HG02623 (cell line): Measurements from ENCODE around the gene TMEM170B.

Source experiments
- ATAC-seq: cut with Tn5 transposase; IDR thresholded peaks from one replicate; pipeline ENCODE4 v1.9.1; 2021; ENCODE audit warnings: moderate library complexity; ENCODE audit not compliant: unreplicated experiment

TMEM170B gene

DNA sequence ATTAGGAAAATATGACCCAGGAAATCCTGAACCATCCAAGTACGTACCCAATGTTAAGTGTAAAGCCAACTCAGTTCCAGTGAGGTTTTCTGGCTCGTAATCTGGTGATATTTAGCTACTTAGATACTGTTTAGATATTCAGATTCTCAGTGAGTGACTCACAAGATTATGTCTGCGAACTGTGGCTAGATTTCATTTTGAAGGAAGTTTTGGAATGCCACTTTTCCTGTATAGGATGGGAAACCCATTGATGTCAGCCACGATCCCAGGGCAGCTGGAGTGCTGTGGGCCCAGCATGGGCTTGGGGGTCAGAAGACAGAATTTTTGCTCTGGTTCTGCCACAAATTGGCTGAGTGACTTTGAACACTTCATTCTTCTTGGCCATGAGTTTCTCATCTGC lies 76.3 kb downstream of the TMEM170B start:
- no peak for ATAC-seq

DNA sequence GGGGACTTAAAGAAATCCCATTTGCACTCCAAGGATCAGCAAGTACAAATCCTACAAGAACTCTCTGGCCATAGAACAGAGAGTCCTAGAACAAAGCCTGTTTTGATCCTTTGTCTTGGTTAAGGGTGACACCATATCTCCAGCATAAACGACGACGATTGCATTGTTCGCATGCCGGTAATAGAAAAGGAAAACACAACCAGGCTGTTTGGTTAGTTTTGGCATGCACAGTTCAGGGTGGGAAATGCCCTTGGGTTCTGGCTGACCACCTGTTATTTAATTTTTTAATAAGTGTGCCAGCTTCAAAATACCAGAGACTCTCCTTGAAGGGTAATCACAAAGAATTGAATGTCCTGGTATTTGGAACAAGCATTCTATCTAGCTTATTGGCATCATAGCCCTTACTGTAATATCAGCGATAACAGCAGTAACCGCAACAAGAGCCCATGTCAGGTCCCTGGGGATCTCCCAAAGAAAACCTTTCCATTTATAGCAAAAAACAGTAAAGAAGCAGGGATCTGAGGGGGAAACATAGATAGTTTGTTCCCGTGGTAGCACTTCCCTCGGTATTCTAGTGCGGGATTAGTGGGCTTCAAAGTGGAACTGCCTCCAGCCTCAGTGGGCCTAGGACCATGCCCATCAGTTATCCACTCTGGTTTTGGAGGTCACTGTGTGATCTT lies 77.1 kb downstream of the TMEM170B start:
- ATAC-seq: no peak

DNA sequence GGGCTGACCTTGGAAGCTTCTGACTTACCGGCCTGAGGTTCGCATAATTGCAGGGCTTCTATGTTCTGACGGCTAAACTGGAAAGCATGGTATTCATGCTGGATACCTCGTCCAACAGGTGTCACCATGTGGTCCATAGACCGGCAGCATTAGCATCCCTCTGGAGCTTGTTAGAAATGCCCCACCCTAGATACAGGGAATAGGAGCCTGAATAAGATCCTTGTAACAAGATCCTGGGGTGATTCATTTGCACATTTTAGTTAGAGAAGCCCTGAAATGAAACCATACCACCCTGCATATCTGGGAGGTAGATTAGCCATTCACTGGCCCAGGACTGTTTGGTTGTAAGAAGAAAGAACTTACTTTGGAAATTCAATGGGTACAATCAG lies 77.7 kb downstream of the TMEM170B start:
- ATAC-seq: no peak

DNA sequence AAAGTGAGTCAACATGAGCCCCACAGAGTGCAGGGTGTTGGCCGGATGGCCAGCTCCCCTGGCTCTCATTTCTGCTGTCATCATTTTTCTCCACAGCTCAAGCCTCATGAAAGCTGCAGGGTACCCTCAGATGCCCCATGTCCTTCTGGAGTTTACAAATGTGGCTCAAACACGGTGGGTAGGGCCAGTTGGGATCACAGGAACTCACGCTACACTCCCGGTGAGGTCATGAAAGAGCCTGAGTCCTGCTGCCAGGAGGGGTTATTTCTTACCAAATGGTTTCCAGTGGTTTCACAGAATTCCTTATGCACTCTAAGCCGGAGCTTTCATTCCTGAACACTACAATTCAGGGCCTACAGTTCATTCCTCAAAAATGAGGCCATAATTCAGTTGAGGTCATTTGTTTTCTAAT lies 78.7 kb downstream of the TMEM170B start:
- no peak for ATAC-seq

DNA sequence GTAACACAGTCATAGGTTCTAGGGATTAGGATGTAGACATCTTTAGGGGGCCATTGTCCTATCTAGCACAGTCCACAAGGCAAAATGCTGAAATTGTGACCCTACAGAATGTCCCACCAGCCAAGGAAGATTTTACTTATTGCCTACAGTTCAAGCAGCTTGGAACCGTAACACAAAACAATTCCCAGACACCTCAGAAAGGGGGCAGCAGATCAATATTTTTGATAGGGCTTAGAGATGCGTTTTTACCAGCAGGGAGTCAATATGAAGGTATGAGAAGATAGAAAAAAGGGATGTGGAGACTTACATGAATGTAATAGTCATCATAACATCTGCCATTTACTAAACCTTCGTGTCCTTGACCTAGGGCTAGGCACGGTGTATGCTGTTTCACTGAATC lies 81.0 kb downstream of the TMEM170B start:
- ATAC-seq: no peak

DNA sequence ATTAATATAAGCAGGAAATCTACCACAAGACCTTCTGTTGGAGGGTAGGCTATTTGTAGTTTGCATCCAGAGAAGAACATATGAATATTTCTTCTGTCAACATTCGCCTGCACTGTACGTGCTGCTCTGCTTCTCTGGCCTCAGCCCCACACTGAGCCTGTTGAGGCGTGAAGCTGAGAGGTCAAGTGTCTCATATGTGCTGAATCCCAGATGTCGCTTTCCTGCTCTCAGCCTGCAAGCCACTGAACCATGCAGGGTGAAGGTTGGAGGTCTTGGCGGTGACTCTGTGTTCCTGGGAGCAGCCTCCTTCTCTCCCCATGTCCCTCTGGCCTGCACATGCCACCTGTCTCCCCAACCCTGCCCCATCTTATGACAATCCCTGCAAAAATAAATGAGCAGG lies 83.6 kb downstream of the TMEM170B start:
- no peak for ATAC-seq

DNA sequence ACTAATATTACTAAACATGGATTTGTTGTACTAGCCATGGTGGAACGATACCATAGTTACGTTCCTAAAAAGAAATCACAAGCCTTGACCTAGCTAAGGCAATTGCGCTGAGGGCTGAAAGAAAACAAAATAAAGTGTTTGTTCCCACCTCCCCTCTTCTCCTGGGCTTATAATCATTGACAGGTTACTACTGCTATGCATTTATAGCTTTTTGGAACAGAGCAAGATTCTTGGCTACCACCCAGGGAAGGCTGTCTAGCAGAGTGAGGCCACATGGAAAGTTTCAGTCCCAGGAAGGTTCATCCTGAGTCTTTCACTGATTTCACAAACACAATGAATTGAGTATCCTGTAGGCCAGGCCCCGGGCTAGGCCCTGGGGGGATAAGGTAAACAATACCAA lies 84.6 kb downstream of the TMEM170B start:
- no peak for ATAC-seq

DNA sequence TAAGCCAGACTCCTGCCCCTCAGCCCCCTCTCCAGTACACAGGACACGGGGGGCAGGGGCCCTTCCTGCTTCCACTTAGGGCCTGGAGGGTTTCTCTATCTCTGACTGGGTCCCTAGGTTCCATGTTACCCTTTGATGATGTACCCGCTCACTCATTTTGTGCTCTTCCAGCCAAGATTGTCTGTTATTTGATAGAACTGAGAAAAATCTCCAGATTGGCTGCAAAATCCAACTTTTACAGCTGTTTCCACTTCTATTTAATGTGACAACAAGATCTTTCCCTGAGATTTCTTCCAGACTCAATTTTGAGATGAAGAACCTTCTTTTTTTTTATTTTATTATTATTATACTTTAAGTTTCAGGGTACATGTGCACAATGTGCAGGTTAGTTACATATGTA lies 85.7 kb downstream of the TMEM170B start:
- ATAC-seq: no peak

DNA sequence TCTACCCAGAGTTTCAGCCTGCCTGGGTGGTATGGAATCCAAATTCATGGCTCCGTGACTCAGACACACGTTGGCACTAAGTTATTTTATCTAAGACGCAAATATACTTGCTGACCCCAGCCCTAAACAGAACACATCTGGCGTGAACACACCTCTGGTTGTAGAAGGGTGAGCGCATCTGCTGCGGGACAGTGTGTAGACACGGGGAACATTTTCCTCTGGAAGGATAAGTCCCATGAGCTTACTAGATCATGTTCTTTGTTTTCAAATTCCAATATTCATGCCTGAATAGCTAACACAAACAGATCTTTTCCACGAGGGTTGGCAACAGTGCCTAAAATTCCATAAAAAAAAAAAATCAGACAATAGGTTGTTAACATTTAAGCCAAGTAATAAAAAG lies 87.8 kb downstream of the TMEM170B start:
- ATAC-seq: no peak

DNA sequence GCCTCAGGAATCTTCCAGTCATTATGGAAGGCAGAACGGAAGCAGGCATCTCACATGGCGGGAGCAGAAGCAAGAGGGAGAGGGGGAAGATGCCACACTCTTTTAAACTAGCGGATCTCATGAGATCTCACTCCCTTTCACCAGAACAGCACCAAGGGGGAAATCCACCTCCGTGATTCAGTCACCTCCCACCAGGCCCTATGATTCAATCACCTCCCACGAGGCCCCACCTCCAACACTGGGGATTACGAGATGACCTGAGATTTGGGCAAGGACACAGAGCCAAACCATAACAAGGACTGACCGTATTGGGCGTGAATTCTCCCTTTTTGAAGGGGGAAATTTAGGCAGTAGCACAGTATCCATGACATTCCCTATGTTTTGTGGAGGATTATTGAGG lies 88.8 kb downstream of the TMEM170B start:
- ATAC-seq: no peak

DNA sequence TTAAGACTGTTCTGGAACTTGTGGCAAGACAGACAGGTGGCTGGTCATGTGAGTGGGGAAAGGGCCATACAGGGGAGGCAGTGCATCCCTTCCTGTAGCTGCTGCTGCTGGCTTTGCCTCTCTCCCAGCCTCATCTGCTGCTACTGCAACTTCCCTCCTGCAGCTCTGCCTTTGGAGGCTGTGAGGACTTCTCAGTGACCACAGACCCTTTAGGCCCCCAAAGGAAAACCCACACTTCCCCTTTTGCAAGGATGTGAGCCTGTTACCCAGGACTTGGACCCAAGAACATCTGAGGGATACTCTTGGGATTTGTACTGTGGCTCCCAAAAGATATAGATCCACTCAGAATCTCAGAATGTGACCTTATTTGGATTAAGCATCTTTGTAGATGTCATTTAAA lies 91.0 kb downstream of the TMEM170B start:
- ATAC-seq: no peak

DNA sequence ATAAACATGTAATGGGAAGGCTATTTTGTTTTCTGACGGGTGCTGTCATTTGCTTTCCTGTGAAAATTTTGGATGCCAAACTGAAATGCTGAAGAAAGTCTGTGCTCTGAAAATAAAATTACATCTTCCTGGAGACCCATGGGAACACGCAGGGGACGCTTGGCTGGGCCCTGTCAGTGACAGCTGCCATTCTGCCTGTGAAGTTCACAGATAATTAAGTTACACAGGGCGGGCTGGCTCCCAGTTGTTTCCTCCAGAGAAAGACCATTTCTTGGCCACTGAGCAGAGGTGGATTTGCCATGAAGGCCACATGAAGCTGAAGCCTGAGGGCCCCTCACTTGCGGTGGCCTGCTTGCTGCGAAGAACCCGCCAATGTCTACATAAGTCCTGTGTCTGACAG lies 93.5 kb downstream of the TMEM170B start:
- no peak for ATAC-seq

DNA sequence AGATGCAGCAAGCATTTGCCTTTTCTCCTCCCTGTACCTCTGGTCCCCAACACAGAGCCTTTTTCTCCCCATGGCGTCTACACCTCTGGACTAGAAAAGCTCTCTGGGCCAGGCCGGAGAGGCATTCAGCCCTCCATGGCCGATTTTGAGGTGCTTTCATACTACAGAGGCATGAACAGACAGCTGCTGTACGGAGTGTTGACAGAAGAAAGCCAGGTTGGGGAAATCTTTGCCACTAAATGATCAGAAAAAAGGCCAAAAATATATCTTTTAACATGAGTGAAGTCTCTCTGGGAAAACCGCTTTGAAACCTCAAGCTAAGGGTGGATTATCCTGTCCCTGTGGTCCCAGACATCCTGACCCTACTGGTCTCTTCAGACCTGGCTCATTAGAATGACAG lies 94.0 kb downstream of the TMEM170B start:
- no peak for ATAC-seq

DNA sequence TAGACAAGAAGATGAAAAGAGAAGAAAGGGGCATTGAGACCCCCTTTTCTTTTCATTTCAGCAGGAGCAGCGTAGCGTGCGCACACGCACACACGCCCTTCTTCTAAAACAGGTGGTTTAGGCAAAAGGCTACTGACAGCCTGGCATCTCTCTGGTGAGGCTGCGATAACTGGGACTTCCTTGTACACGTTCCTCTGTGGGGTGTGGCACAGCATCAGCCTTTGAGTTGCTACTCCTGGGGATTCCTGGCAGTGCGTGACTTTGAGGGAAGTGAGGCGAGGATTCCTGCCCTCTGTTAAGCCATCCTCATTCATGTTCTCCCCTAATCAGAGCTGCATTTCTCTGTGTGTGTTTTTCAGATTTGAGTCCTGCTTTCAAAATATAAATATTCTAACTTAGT lies 94.7 kb downstream of the TMEM170B start:
- no peak for ATAC-seq

DNA sequence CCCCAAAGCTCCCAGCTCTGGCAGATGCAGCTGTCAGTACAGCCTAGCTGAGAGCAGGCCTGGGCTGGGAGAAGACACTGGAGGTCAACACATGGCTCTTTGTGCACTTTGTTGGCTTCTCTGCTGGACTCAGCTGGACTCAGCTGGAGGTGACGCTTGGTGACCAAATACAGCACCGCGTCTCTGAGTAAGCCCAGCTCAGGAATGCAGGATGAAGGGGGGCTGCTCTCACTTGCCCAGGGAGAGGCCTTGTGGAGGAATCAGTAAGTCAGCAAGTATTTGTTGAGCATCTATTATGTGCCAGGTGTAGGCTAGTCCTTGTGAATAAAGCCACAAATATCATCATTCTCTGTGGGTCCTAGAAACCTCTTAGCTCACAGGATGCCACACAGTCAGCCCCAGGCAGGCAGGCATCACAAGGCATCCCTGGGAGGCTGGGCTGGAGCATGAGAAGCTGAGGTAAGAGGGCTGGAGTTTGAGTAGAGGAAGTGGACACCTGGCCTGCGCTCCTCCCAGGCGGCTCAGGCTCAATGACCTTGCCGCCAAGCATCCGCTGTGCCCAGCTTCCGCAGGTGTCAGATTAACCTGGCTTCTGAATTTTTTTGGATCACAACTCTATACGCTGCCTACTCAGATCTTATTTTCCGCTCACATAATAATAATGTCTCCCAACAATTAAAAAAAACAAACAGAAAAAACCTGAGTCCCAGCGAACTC lies 95.4 kb downstream of the TMEM170B start:
- no peak for ATAC-seq
